SK-MEL-5 (cell line): ENCODE results near the gene FOXC2. TPM values are rescaled to one million over a fixed set of nuclear protein-coding genes. Genes with fewer than 3 reads are reported as not detected.

Source experiments
- DNase-seq: peaks from one replicate; pipeline ENCODE4 v3.0.0-alpha.2; 2016; ENCODE audit warnings: low read depth, low spot score
- in situ Hi-C: cut with HindIII; loops from 2 replicates; pipeline ENCODE4 v1.10.0; 2016; ENCODE audit warnings: low sequenced_read_pairs, high pct_unique_total_duplicates, low pct_unique_long_range_greater_than_20kb
- total RNA-seq: library from RNA; depleted of rRNA; stranded (reverse); fragments of >200 nt; shearing (Covaris generic); gene quantifications from 2 replicates; pipeline ENCODE4 v1.2.3, GENCODE V29; 2014

The FOXC2 gene
- total RNA-seq, 1 experiment from 2014 or later: not detected

DNA sequence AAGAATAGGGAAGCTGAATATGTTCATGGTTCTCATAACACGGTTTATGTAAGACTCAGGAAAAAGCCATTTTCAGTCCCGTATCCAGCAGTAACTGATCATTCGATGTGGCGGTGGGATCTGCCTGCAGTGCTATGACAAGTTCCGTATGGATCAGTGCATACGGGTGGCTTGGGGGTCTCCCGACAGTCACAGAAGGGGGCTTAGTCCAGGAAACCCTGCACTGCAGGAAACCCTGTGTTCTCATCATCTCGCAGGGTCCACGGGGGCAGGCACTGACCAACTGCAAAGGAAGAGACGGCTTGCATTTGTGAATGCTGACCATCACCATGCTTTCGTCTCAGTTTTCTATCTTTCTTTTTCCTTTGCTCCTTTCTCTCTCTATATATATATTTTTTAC is 19.3 kb upstream of the FOXC2 start:
- in situ Hi-C loops: no loop called here
- DNase-seq: no peak

GRCh38 chr16:86549076-86549892 is 17.3 kb upstream of the FOXC2 start:
- in situ Hi-C loops: no loop called here
- DNase-seq: peak; percentile 20

DNA sequence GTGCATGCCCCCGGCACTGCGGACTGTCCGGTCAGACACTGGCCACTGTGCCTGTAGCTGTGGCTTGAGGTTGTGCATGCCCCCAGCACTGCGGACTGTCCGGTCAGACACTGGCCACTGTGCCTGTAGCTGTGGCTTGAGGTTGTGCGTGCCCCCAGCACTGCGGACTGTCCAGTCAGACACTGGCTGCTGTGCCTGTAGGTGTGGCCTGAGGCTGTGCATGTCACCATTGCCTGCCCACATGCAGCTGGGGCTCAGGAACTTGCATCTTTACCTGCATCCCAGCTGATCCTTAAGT is 16.8 kb upstream of the FOXC2 start:
- in situ Hi-C loops: no loop called here

GRCh38 chr16:86550281-86550680 is 16.3 kb upstream of the FOXC2 start:
- in situ Hi-C loops: no loop called here
- no peak for DNase-seq

More for the DNA sequence above, 16.8 kb upstream of the FOXC2 start:
- no peak for DNase-seq

GRCh38 chr16:86553356-86553755 is 13.3 kb upstream of the FOXC2 start:
- no peak for DNase-seq
- in situ Hi-C loops: no loop called here

- in situ Hi-C loops: no loop called here
- no peak for DNase-seq
Measured at GRCh38 chr16:86554599-86554916, 12.1 kb upstream of the FOXC2 start.

GRCh38 chr16:86554917-86555703 is 11.5 kb upstream of the FOXC2 start, which contains the start of gene MTHFSD:
Gene MTHFSD, minus strand, starts transcription at chr16:86555235. Its CDS starts 51 bp downstream, at chr16:86555184.
- in situ Hi-C loops: no loop called here
- DNase-seq: peak; percentile 83

GRCh38 chr16:86555704-86556075 is 10.9 kb upstream of the FOXC2 start:
- no peak for DNase-seq
- in situ Hi-C loops: no loop called here

- in situ Hi-C loops: no loop called here
- no peak for DNase-seq
Measured at GRCh38 chr16:86556576-86556975, 10.1 kb upstream of the FOXC2 start.

- no peak for DNase-seq
- in situ Hi-C loops: no loop called here
Measured at GRCh38 chr16:86557587-86557986, 9.0 kb upstream of the FOXC2 start.

GRCh38 chr16:86558355-86559193 is 8.1 kb upstream of the FOXC2 start:
- DNase-seq: no peak
- in situ Hi-C loops: no loop called here

GRCh38 chr16:86559802-86560305 is 6.8 kb upstream of the FOXC2 start:
- in situ Hi-C loops: no loop called here

DNA sequence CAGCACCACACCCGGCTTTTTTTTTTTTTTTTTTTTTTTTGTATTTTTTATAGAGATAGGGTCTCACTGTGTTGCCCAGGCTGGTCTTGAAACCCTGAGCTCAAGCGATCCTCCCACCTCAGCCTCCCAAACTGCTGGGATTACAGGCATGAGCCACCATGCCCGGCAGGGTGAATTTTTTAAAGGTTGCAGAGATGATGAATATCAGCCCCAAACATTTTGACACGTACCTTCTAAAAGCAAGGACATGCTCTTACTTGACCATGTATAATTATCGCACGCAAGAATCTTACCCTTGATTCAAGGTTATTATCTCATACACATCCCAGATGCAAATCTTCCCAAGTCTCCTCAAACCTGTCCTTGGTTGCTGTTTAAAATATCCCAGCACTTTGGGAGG is 4.3 kb upstream of the FOXC2 start:
- DNase-seq: no peak
- in situ Hi-C loops: no loop called here

More at GRCh38 chr16:86559802-86560305, 6.8 kb upstream of the FOXC2 start:
- no peak for DNase-seq

DNA sequence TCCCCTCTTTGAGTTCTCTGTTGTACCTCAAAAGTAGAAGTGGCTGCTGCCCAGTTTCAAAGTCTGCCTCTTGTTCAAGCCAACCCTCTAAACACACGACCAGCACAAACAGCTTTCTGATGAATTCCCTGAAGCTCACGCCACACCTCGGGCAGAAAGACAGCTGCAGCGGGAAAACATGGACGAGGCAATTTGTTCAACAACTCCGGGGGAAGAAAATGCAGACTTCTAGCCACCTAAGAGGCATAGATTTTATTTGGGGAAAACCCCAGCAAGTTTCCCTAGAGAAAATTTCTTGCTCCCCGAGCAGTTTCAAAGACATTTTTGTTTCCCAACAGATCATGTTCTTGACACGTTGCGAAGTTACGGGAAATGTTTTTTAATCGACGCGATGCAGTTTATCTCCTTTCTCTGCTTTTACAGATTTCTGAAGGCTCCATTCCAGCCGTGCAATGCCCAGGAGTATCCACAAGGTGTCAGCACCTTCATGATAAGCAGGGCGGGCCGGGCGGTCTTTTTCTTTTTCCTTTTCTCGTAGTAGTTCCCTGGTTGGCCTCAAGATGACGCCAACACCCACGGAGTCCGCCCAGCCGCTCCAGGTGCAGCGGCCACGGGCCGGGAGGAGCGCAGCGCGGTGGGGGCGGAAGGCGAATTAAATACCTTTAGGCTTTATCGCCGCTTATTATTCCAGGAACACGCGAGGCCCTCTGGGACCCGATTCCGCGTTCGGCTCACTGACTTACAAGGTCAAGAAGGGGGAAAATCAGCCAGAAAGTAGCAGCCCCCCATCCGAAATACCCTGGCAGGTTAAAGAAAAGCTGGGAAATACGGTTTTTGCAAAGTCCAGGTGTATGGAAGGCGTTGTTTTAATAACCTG is 2.9 kb upstream of the FOXC2 start:
- peak; percentile 80 for DNase-seq
- in situ Hi-C loops: no loop called here

GRCh38 chr16:86565181-86565631 is 1.4 kb upstream of the FOXC2 start:
- no peak for DNase-seq
- in situ Hi-C loops: no loop called here

DNA sequence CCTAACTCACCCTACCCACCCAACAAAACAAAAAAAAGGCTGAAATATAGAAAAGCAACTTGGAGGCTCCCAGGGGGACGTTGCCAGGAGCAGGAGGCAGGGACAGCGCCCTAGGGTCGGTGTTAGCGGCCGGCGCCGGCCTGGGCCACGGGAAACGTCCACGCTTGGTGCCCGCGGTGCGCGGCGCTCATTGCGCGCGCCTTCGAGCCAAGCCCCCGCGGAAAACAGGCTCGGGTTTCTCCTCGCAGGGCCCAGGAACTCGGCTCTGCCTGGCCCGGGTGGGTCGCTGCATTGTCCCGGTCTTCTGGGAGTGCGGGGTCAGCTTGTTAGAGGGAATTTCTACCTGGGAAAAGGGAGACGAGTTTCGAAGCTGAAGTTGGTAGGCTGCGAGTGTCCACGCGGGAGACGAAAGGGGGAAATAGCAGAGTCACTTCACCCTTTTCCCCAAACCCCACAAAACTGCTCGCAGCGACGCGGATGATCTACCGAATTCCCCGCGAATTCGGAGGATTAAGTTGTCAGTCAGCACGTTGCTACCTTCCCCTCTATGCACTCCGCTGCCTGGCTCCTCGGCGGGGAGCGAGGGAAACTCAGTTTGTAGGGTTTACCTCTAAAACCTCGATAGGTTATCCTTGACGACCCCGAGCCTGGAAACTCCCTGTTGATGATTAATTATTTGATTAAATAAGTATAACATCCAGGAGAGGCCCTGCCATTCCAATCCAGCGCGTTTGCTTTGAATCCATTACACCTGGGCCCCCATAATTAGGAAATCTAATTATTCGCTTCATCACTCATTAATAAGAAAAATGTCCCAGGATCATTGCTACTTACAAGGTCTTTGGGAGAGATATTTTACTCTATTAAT is 751 bp upstream of the FOXC2 start:
- no peak for DNase-seq
- in situ Hi-C loops: no loop called here
